Activated T-cell treated with anti-CD3 and anti-CD28 coated beads, Interleukin-2, amount 50 U/mL, for 72 hours (primary cell): ENCODE results near the gene BCR. TPM values are rescaled to one million over a fixed set of nuclear protein-coding genes. Genes with fewer than 3 reads are reported as not detected.
A peak's percentile ranks its signal among the peaks of the same experiment; 100 is the strongest.

ENCODE experiments used
- ATAC-seq, 2 donors: fragments of 150-1000 bp; cut with Tn5 transposase; replicated peaks in 1 of 2; 2 replicates each; pipeline ENCODE4 v1.10.0; 2021; ENCODE audit warnings: moderate library complexity in 2 of 2, mild to moderate bottlenecking in 1 of 2
- DNase-seq, 2 donors: peaks; one replicate each; pipeline ENCODE4 v3.0.0; 2021 to 2022; ENCODE audit warnings: mixed read lengths in 1 of 2
- H3K27ac Mint-ChIP-seq: one replicate; pipeline ENCODE4 v1.8.0; 2022; ENCODE audit warnings: mild to moderate bottlenecking, moderate library complexity, mixed read lengths
- H3K27me3 Mint-ChIP-seq: one replicate; pipeline ENCODE4 v1.8.0; 2022; ENCODE audit warnings: low read depth, mixed read lengths
- H3K36me3 Mint-ChIP-seq, 2 donors: one replicate each; pipeline ENCODE4 v1.8.0; 2022; ENCODE audit warnings: mixed read lengths in 2 of 2, mild to moderate bottlenecking in 1 of 2; ENCODE audit not compliant: insufficient read depth in 2 of 2
- H3K4me1 Mint-ChIP-seq: one replicate; pipeline ENCODE4 v1.8.0; 2022; ENCODE audit warnings: low read depth, mixed read lengths
- H3K4me3 Mint-ChIP-seq, 2 donors: one replicate each; pipeline ENCODE4 v1.8.0; 2022; ENCODE audit warnings: mild to moderate bottlenecking in 2 of 2, mixed read lengths in 2 of 2, moderate library complexity in 2 of 2
- H3K9me3 Mint-ChIP-seq, 2 donors: one replicate each; pipeline ENCODE4 v1.8.0; 2022; ENCODE audit warnings: mixed read lengths in 2 of 2
- total RNA-seq, 2 donors: library from RNA; stranded (reverse); gene quantifications; one replicate each; pipeline ENCODE4 v1.2.3, GENCODE V29; 2022

BCR gene
- total RNA-seq, 2 donors from 2014 or later: 40.3 to 50.0 TPM

GRCh38 chr22:23240639-23241389, 60.5 kb downstream of the BCR start:
- DNase-seq (peak; percentile 26 to 37), ATAC-seq (peak; percentile 18 to 40)
- H3K4me3 Mint-ChIP-seq: peak overlapping the region; percentile 4 to 5
- H3K9me3 Mint-ChIP-seq: no peaks in the 10 kb centered on the region
- no peak overlapping the region for H3K27ac Mint-ChIP-seq
- H3K36me3 Mint-ChIP-seq: peaks cover 2 to 4% of the 10 kb centered on the region in 2 donors
- peaks cover 81% of the 10 kb centered on the region for H3K4me1 Mint-ChIP-seq
- H3K27me3 Mint-ChIP-seq: no peaks in the 10 kb centered on the region

- no peaks in the 10 kb centered on the region for H3K27me3 Mint-ChIP-seq
- H3K9me3 Mint-ChIP-seq: no peaks in the 10 kb centered on the region
- H3K27ac Mint-ChIP-seq: peak overlapping the region; percentile 56
- peaks cover 80% of the 10 kb centered on the region for H3K4me1 Mint-ChIP-seq
- DNase-seq: no peak
- peaks cover 2 to 4% of the 10 kb centered on the region in 2 donors for H3K36me3 Mint-ChIP-seq
- H3K4me3 Mint-ChIP-seq: peak overlapping the region; percentile 50 to 52
- no peak for ATAC-seq
Observed at GRCh38 chr22:23241562-23242472, 61.5 kb downstream of the BCR start.

- peak overlapping the region; percentile 65 to 84 for H3K4me3 Mint-ChIP-seq
- peaks cover 80% of the 10 kb centered on the region for H3K4me1 Mint-ChIP-seq
- peaks cover 2 to 4% of the 10 kb centered on the region in 2 donors for H3K36me3 Mint-ChIP-seq
- ATAC-seq (peak in 1 of 2 donors; percentile 2), DNase-seq (no peak)
- no peaks in the 10 kb centered on the region for H3K27me3 Mint-ChIP-seq
- peak overlapping the region; percentile 76 for H3K27ac Mint-ChIP-seq
- H3K9me3 Mint-ChIP-seq: no peaks in the 10 kb centered on the region
Observed at GRCh38 chr22:23242473-23243001, 62.2 kb downstream of the BCR start.

GRCh38 chr22:23243006-23243573, 62.8 kb downstream of the BCR start:
- no peaks in the 10 kb centered on the region for H3K9me3 Mint-ChIP-seq
- peaks cover 80% of the 10 kb centered on the region for H3K4me1 Mint-ChIP-seq
- peak overlapping the region; percentile 65 to 84 for H3K4me3 Mint-ChIP-seq
- peak overlapping the region; percentile 83 for H3K27ac Mint-ChIP-seq
- H3K27me3 Mint-ChIP-seq: no peaks in the 10 kb centered on the region
- DNase-seq (peak; percentile 80 to 83), ATAC-seq (peak; percentile 90 to 93)
- peaks cover 2 to 4% of the 10 kb centered on the region in 2 donors for H3K36me3 Mint-ChIP-seq

GRCh38 chr22:23243859-23244689, 63.8 kb downstream of the BCR start:
- ATAC-seq (no peak), DNase-seq (no peak)
- Mint-ChIP-seq H3K9me3 (no peaks in the 10 kb centered on the region), H3K4me1 (peaks cover 81% of the 10 kb centered on the region), H3K4me3 (peak overlapping the region; percentile 65 to 84), H3K27me3 (no peaks in the 10 kb centered on the region), H3K27ac (peak overlapping the region; percentile 83), H3K36me3 (peaks cover 2 to 4% of the 10 kb centered on the region in 2 donors)

- H3K9me3 Mint-ChIP-seq: no peaks in the 10 kb centered on the region
- no peaks in the 10 kb centered on the region for H3K27me3 Mint-ChIP-seq
- DNase-seq (no peak), ATAC-seq (no peak)
- H3K36me3 Mint-ChIP-seq: peaks cover under 1 to 2% of the 10 kb centered on the region in 2 donors
- H3K4me1 Mint-ChIP-seq: peaks cover 87% of the 10 kb centered on the region
- peak overlapping the region; percentile 65 to 84 for H3K4me3 Mint-ChIP-seq
- H3K27ac Mint-ChIP-seq: no peak overlapping the region
Observed at GRCh38 chr22:23244690-23245044, 64.4 kb downstream of the BCR start.

GRCh38 chr22:23245045-23245798, 64.9 kb downstream of the BCR start:
- Mint-ChIP-seq H3K36me3 (peaks cover 0 to 2% of the 10 kb centered on the region in 2 donors), H3K4me1 (peaks cover 93% of the 10 kb centered on the region), H3K4me3 (peak overlapping the region; percentile 31 to 51), H3K27me3 (no peaks in the 10 kb centered on the region), H3K27ac (peak overlapping the region; percentile 58), H3K9me3 (no peaks in the 10 kb centered on the region)
- peak in 1 of 2 donors; percentile 18 for DNase-seq
- ATAC-seq: peak in 1 of 2 donors; percentile 1

GRCh38 chr22:23245799-23246136, 65.5 kb downstream of the BCR start:
- no peak for DNase-seq
- H3K4me3 Mint-ChIP-seq: peak overlapping the region; percentile 31 to 51
- H3K36me3 Mint-ChIP-seq: peaks cover 0 to under 1% of the 10 kb centered on the region in 2 donors
- H3K27ac Mint-ChIP-seq: peak overlapping the region; percentile 68
- peaks cover 93% of the 10 kb centered on the region for H3K4me1 Mint-ChIP-seq
- no peaks in the 10 kb centered on the region for H3K9me3 Mint-ChIP-seq
- no peak for ATAC-seq
- H3K27me3 Mint-ChIP-seq: no peaks in the 10 kb centered on the region

- Mint-ChIP-seq H3K27me3 (no peaks in the 10 kb centered on the region), H3K27ac (no peak overlapping the region), H3K36me3 (no peaks in the 10 kb centered on the region), H3K9me3 (no peaks in the 10 kb centered on the region), H3K4me3 (no peak overlapping the region), H3K4me1 (peaks cover 91% of the 10 kb centered on the region)
- no peak for ATAC-seq
- DNase-seq: no peak
Observed at GRCh38 chr22:23246982-23247766, 66.9 kb downstream of the BCR start.

GRCh38 chr22:23248583-23248982, 68.3 kb downstream of the BCR start:
- no peaks in the 10 kb centered on the region for H3K27me3 Mint-ChIP-seq
- no peak for DNase-seq
- no peaks in the 10 kb centered on the region for H3K9me3 Mint-ChIP-seq
- no peaks in the 10 kb centered on the region for H3K36me3 Mint-ChIP-seq
- ATAC-seq: no peak
- peaks cover 77% of the 10 kb centered on the region for H3K4me1 Mint-ChIP-seq
- H3K27ac Mint-ChIP-seq: no peak overlapping the region
- no peak overlapping the region for H3K4me3 Mint-ChIP-seq

GRCh38 chr22:23250056-23250784, 69.9 kb downstream of the BCR start:
- no peaks in the 10 kb centered on the region for H3K36me3 Mint-ChIP-seq
- peaks cover 60% of the 10 kb centered on the region for H3K4me1 Mint-ChIP-seq
- H3K27me3 Mint-ChIP-seq: no peaks in the 10 kb centered on the region
- no peak for ATAC-seq
- no peaks in the 10 kb centered on the region for H3K9me3 Mint-ChIP-seq
- DNase-seq: no peak
- H3K27ac Mint-ChIP-seq: peak overlapping the region; percentile 39
- peak overlapping the region in 1 of 2 donors; percentile 31 for H3K4me3 Mint-ChIP-seq
